Stimulated activated naive CD4-positive, alpha-beta T cell (primary cell): ENCODE measurements around the gene ZBTB47.

ENCODE experiments used
- DNase-seq, 6 experiments: peaks; one replicate each; lab custom pipeline; 2025; lab: John Stamatoyannopoulos, UW

The ZBTB47 gene

GRCh38 chr3:42685363-42685881 lies 31.9 kb downstream of the ZBTB47 start, which contains the start of gene KLHL40:
Gene KLHL40 (plus strand): TSS chr3:42685537. CDS start chr3:42685619, 82 bp downstream.
- DNase-seq = no peak

- no peak for DNase-seq
Observed at GRCh38 chr3:42685891-42686820, 32.7 kb downstream of the ZBTB47 start.

- no peak for DNase-seq
Observed at GRCh38 chr3:42686832-42687650, 33.5 kb downstream of the ZBTB47 start.

GRCh38 chr3:42688016-42688415 lies 34.5 kb downstream of the ZBTB47 start:
- no peak for DNase-seq

GRCh38 chr3:42688487-42689420 lies 35.3 kb downstream of the ZBTB47 start:
- no peak for DNase-seq

GRCh38 chr3:42689421-42690014 lies 36.0 kb downstream of the ZBTB47 start:
- DNase-seq = no peak

- DNase-seq = no peak
Observed at GRCh38 chr3:42690191-42690590, 36.7 kb downstream of the ZBTB47 start.

- no peak for DNase-seq
Observed at GRCh38 chr3:42690766-42691680, 37.5 kb downstream of the ZBTB47 start.

GRCh38 chr3:42691816-42692666 lies 38.5 kb downstream of the ZBTB47 start:
- no peak for DNase-seq

- no peak for DNase-seq
Observed at GRCh38 chr3:42692667-42693529, 39.4 kb downstream of the ZBTB47 start.

- DNase-seq = no peak
Observed at GRCh38 chr3:42693530-42693930, 40.0 kb downstream of the ZBTB47 start.

GRCh38 chr3:42694366-42694765 lies 40.9 kb downstream of the ZBTB47 start:
- no peak for DNase-seq

- DNase-seq = no peak
Observed at GRCh38 chr3:42696356-42697288, 43.1 kb downstream of the ZBTB47 start.

- no peak for DNase-seq
Observed at GRCh38 chr3:42697289-42698051, 44.0 kb downstream of the ZBTB47 start.

GRCh38 chr3:42698216-42698910 lies 44.9 kb downstream of the ZBTB47 start:
- DNase-seq = no peak

- no peak for DNase-seq
Observed at GRCh38 chr3:42698911-42699230, 45.4 kb downstream of the ZBTB47 start.
